Measurements from ENCODE around the gene OLFML1.

Gene OLFML1

DNA sequence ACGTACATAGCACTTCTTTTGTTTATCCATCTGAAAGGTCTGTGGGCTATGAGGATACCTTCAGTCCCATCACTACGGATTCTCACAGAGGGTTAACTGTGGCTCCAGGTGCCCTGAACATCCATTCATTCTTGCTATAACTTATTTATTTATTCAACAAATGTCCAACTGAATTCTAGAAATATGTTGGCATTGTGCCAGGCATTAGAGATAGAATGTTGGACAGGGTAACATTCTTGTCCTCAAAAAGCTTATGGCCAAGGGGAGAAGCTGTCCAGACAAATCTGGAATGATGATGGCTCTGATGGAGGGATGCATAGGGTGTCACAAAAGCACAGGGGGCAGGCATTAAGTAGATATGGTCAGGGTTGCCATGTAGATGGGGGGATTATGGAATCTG lies 8.4 kb downstream of the OLFML1 start:
- no peak overlapping the region for H2AK5ac ChIP-seq (ENCODE audit: low read length)
- DNase-seq = no peak
- H3K36me3 ChIP-seq (ENCODE audit: control insufficient read depth in 1 of 2, insufficient read depth in 2 of 2, low read length in 2 of 2) = no peaks in the 10 kb centered on the region
- no peak overlapping the region for H2AFZ ChIP-seq (ENCODE audit: insufficient read depth, low read length, poor library complexity)
- H4K12ac ChIP-seq (ENCODE audit: low read depth, low read length) = no peak overlapping the region
- no peaks in the 10 kb centered on the region for H3K9me3 ChIP-seq (ENCODE audit: insufficient read depth, low read depth, low read length)
- no peak overlapping the region for H2BK5ac ChIP-seq (ENCODE audit: low read depth, low read length, poor library complexity)
- no peak overlapping the region for H3K18ac ChIP-seq (ENCODE audit: low read length)
- H3K27me3 ChIP-seq (ENCODE audit: insufficient read depth, low read length) = no peaks in the 10 kb centered on the region
- H4K8ac ChIP-seq (ENCODE audit: low read depth, low read length) = no peak overlapping the region
- no peak overlapping the region for H3K9ac ChIP-seq (ENCODE audit: low read length)
- H3K4me3 ChIP-seq (ENCODE audit: low read depth, low read length) = no peak overlapping the region
- no peaks in the 10 kb centered on the region for H3K79me1 ChIP-seq (ENCODE audit: low read length)
- H3K4me2 ChIP-seq (ENCODE audit: low read length) = no peak overlapping the region
- no peak overlapping the region for H4K91ac ChIP-seq (ENCODE audit: low read depth, low read length)
- H3K4me1 ChIP-seq (ENCODE audit: control insufficient read depth in 1 of 2, insufficient read depth in 2 of 2, low read length in 2 of 2) = peaks cover 3 to 6% of the 10 kb centered on the region in 2 experiments
- H3K79me2 ChIP-seq (ENCODE audit: control insufficient read depth, insufficient read depth, low read length, poor library complexity) = no peaks in the 10 kb centered on the region
- no peak overlapping the region for H2BK12ac ChIP-seq (ENCODE audit: low read length)
- H3K4ac ChIP-seq (ENCODE audit: low read depth, low read length) = no peak overlapping the region
- WGBS (ENCODE audit: extremely low coverage, insufficient coverage, insufficient read length) = no CpG with 5 or more reads among the region's 2 CpGs
- H3K23ac ChIP-seq (ENCODE audit: low read length) = no peak overlapping the region
- H2BK120ac ChIP-seq (ENCODE audit: insufficient read depth, low read length, poor library complexity) = no peak overlapping the region
- H3K14ac ChIP-seq (ENCODE audit: low read length) = no peak overlapping the region
- no peak overlapping the region for H3K27ac ChIP-seq (ENCODE audit: low read depth, low read length)

DNA sequence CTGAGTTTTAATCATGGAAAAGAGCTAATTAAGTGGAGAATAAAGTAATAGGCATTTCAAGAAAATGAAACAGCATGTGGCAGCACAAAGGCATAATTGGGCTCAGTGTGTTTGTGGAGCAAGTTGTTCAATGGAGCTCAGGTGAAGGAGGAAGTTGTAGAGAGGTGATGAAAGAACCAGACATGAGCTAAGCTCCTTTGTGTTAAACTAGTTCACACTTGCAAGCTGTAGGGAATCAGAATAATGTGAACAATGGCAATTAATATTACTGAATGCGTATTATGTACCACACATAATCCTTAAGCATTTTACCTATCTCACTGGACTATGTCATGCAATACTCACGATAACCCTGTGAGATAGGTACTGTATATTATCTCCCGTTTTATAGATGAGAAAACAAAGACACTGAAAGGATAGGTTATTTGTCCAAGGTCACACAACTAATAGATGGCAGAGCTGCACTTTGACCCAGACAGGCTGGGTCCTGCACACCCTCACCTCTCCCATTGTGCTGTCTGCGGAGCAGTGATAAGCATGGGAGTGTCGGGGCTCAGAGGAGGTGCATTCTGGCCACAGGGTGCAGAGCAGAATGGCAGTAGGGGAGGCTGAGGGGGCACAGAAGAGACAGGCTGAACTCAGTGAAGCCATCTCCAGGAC lies 8.9 kb downstream of the OLFML1 start:
- Histone ChIP-seq H2BK12ac (ENCODE audit: low read length) (peak overlapping the region; percentile 36), H2AK5ac (ENCODE audit: low read length) (no peak overlapping the region), H3K27ac (ENCODE audit: low read depth, low read length) (no peak overlapping the region), H2BK120ac (ENCODE audit: insufficient read depth, low read length, poor library complexity) (no peak overlapping the region), H3K4me2 (ENCODE audit: low read length) (no peak overlapping the region), H4K8ac (ENCODE audit: low read depth, low read length) (no peak overlapping the region), H3K18ac (ENCODE audit: low read length) (peak overlapping the region; percentile 35), H3K79me2 (ENCODE audit: control insufficient read depth, insufficient read depth, low read length, poor library complexity) (no peaks in the 10 kb centered on the region), H4K12ac (ENCODE audit: low read depth, low read length) (no peak overlapping the region), H3K4ac (ENCODE audit: low read depth, low read length) (no peak overlapping the region), H3K4me1 (ENCODE audit: control insufficient read depth in 1 of 2, insufficient read depth in 2 of 2, low read length in 2 of 2) (peaks cover 3 to 6% of the 10 kb centered on the region in 2 experiments), H4K91ac (ENCODE audit: low read depth, low read length) (no peak overlapping the region), H3K23ac (ENCODE audit: low read length) (no peak overlapping the region), H2BK5ac (ENCODE audit: low read depth, low read length, poor library complexity) (no peak overlapping the region), H3K79me1 (ENCODE audit: low read length) (no peaks in the 10 kb centered on the region), H3K4me3 (ENCODE audit: low read depth, low read length) (no peak overlapping the region), H3K9ac (ENCODE audit: low read length) (no peak overlapping the region), H3K14ac (ENCODE audit: low read length) (peak overlapping the region; percentile 49), H3K9me3 (ENCODE audit: insufficient read depth, low read depth, low read length) (no peaks in the 10 kb centered on the region), H2AFZ (ENCODE audit: insufficient read depth, low read length, poor library complexity) (no peak overlapping the region), H3K36me3 (ENCODE audit: control insufficient read depth in 1 of 2, insufficient read depth in 2 of 2, low read length in 2 of 2) (no peaks in the 10 kb centered on the region), H3K27me3 (ENCODE audit: insufficient read depth, low read length) (no peaks in the 10 kb centered on the region)
- DNase-seq = no peak
- no CpG with 5 or more reads among the region's 5 CpGs for WGBS (ENCODE audit: extremely low coverage, insufficient coverage, insufficient read length)

GRCh38 chr11:7495882-7496551 lies 10.7 kb downstream of the OLFML1 start:
- H3K4me2 ChIP-seq (ENCODE audit: low read length) = no peak overlapping the region
- no peak overlapping the region for H3K18ac ChIP-seq (ENCODE audit: low read length)
- H3K14ac ChIP-seq (ENCODE audit: low read length) = no peak overlapping the region
- H3K23ac ChIP-seq (ENCODE audit: low read length) = no peak overlapping the region
- H2BK120ac ChIP-seq (ENCODE audit: insufficient read depth, low read length, poor library complexity) = no peak overlapping the region
- H4K91ac ChIP-seq (ENCODE audit: low read depth, low read length) = no peak overlapping the region
- no peak overlapping the region for H3K9ac ChIP-seq (ENCODE audit: low read length)
- no peak overlapping the region for H2AK5ac ChIP-seq (ENCODE audit: low read length)
- DNase-seq = peak in 1 of 2 donors; percentile 9
- H3K27me3 ChIP-seq (ENCODE audit: insufficient read depth, low read length) = no peaks in the 10 kb centered on the region
- H2AFZ ChIP-seq (ENCODE audit: insufficient read depth, low read length, poor library complexity) = no peak overlapping the region
- H3K4me1 ChIP-seq (ENCODE audit: control insufficient read depth in 1 of 2, insufficient read depth in 2 of 2, low read length in 2 of 2) = peaks cover 4 to 11% of the 10 kb centered on the region in 2 experiments
- H4K12ac ChIP-seq (ENCODE audit: low read depth, low read length) = no peak overlapping the region
- no peaks in the 10 kb centered on the region for H3K36me3 ChIP-seq (ENCODE audit: control insufficient read depth in 1 of 2, insufficient read depth in 2 of 2, low read length in 2 of 2)
- H2BK12ac ChIP-seq (ENCODE audit: low read length) = no peak overlapping the region
- no peak overlapping the region for H3K4ac ChIP-seq (ENCODE audit: low read depth, low read length)
- no peaks in the 10 kb centered on the region for H3K79me2 ChIP-seq (ENCODE audit: control insufficient read depth, insufficient read depth, low read length, poor library complexity)
- H2BK5ac ChIP-seq (ENCODE audit: low read depth, low read length, poor library complexity) = no peak overlapping the region
- H3K79me1 ChIP-seq (ENCODE audit: low read length) = peaks cover 3% of the 10 kb centered on the region
- H3K4me3 ChIP-seq (ENCODE audit: low read depth, low read length) = no peak overlapping the region
- H4K8ac ChIP-seq (ENCODE audit: low read depth, low read length) = no peak overlapping the region
- WGBS (ENCODE audit: extremely low coverage, insufficient coverage, insufficient read length) = no CpG with 5 or more reads among the region's 4 CpGs
- H3K9me3 ChIP-seq (ENCODE audit: insufficient read depth, low read depth, low read length) = no peaks in the 10 kb centered on the region
- H3K27ac ChIP-seq (ENCODE audit: low read depth, low read length) = no peak overlapping the region

- Histone ChIP-seq H3K4me3 (ENCODE audit: low read depth, low read length) (no peak overlapping the region), H3K14ac (ENCODE audit: low read length) (no peak overlapping the region), H2BK120ac (ENCODE audit: insufficient read depth, low read length, poor library complexity) (no peak overlapping the region), H3K79me1 (ENCODE audit: low read length) (peaks cover 4% of the 10 kb centered on the region), H3K27me3 (ENCODE audit: insufficient read depth, low read length) (no peaks in the 10 kb centered on the region), H3K23ac (ENCODE audit: low read length) (no peak overlapping the region), H3K18ac (ENCODE audit: low read length) (no peak overlapping the region), H4K12ac (ENCODE audit: low read depth, low read length) (no peak overlapping the region), H3K79me2 (ENCODE audit: control insufficient read depth, insufficient read depth, low read length, poor library complexity) (no peaks in the 10 kb centered on the region), H3K4me2 (ENCODE audit: low read length) (no peak overlapping the region), H2AFZ (ENCODE audit: insufficient read depth, low read length, poor library complexity) (no peak overlapping the region), H3K9ac (ENCODE audit: low read length) (no peak overlapping the region), H3K27ac (ENCODE audit: low read depth, low read length) (no peak overlapping the region), H2BK12ac (ENCODE audit: low read length) (no peak overlapping the region), H3K4ac (ENCODE audit: low read depth, low read length) (no peak overlapping the region), H3K4me1 (ENCODE audit: control insufficient read depth in 1 of 2, insufficient read depth in 2 of 2, low read length in 2 of 2) (peaks cover 9 to 15% of the 10 kb centered on the region in 2 experiments), H4K8ac (ENCODE audit: low read depth, low read length) (no peak overlapping the region), H4K91ac (ENCODE audit: low read depth, low read length) (no peak overlapping the region), H2BK5ac (ENCODE audit: low read depth, low read length, poor library complexity) (no peak overlapping the region), H3K9me3 (ENCODE audit: insufficient read depth, low read depth, low read length) (no peaks in the 10 kb centered on the region), H3K36me3 (ENCODE audit: control insufficient read depth in 1 of 2, insufficient read depth in 2 of 2, low read length in 2 of 2) (no peaks in the 10 kb centered on the region), H2AK5ac (ENCODE audit: low read length) (no peak overlapping the region)
- no peak for DNase-seq
- WGBS (ENCODE audit: extremely low coverage, insufficient coverage, insufficient read length) = no CpG with 5 or more reads among the region's 4 CpGs
These were observed 12.9 kb downstream of the OLFML1 start for GRCh38 chr11:7498193-7498592.

All from trophoblast cell (in vitro differentiated cells and primary cell).